ENCODE data around the gene REXO4. TPM values are rescaled to one million over a fixed set of nuclear protein-coding genes. Genes with fewer than 3 reads are reported as not detected.

Gene REXO4
- total and polyA plus RNA-seq, 2 of the 13 experiments (the other 11 are each of a cell fraction or from before 2014, with no cell fraction given): 18.5 to 30.4 TPM

DNA sequence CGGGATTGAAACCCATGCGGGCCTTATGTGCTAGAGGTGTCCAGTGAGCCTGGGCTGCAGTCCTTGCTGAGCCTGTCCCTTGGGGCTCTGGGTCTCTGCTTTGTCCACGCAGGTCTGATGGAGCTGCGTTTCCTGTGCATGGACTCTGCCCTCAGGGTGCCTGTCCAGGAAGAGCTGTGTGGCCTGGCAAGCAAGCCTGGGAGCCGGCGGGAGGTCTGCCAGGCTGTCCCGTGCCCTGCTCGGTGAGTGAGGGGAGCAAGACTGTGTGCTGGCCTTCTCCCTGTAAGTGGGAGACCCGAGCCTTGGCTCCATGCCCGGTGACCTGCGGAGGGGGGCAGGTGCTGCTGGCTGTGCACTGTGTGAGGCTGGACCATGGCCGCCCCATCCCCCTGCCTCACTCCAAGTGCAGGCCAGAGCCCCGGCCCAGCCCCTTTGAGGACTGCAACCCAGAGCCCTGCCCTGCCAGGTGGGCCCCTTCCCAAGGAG is 30.7 kb upstream of the REXO4 start (continued):
- TF ChIP-seq, protein P1, sequence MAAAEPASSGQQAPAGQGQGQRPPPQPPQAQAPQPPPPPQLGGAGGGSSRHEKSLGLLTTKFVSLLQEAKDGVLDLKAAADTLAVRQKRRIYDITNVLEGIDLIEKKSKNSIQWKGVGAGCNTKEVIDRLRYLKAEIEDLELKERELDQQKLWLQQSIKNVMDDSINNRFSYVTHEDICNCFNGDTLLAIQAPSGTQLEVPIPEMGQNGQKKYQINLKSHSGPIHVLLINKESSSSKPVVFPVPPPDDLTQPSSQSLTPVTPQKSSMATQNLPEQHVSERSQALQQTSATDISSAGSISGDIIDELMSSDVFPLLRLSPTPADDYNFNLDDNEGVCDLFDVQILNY (CRISPR knock-in tag; conservative IDR thresholded peaks at IDR 0.05): no peak
- TF ChIP-seq, protein P2, sequence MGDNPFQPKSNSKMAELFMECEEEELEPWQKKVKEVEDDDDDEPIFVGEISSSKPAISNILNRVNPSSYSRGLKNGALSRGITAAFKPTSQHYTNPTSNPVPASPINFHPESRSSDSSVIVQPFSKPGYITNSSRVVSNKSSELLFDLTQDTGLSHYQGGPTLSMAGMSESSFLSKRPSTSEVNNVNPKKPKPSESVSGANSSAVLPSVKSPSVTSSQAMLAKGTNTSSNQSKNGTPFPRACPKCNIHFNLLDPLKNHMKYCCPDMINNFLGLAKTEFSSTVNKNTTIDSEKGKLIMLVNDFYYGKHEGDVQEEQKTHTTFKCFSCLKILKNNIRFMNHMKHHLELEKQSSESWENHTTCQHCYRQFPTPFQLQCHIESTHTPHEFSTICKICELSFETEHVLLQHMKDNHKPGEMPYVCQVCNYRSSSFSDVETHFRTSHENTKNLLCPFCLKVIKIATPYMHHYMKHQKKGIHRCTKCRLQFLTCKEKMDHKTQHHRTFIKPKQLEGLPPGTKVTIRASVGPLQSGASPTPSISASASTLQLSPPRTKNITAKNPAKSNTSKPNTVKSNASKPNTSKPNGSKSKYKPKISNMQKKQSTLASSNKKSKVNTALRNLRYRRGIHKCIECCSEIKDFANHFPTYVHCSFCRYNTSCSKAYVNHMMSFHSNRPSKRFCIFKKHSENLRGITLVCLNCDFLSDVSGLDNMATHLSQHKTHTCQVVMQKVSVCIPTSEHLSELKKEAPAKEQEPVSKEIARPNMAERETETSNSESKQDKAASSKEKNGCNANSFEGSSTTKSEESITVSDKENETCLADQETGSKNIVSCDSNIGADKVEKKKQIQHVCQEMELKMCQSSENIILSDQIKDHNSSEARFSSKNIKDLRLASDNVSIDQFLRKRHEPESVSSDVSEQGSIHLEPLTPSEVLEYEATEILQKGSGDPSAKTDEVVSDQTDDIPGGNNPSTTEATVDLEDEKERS (CRISPR knock-in tag; IDR thresholded peaks at IDR 0.05): no peak
- TF ChIP-seq ZBTB1 (CRISPR knock-in tag; IDR thresholded peaks at IDR 0.05; ENCODE audit: borderline replicate concordance): no peak
- TF ChIP-seq JARID2 (CRISPR knock-in tag; IDR thresholded peaks at IDR 0.05; ENCODE audit: insufficient replicate concordance): no peak
- no peak for TF ChIP-seq ISX (CRISPR knock-in tag; conservative IDR thresholded peaks at IDR 0.05)
- no peak for TF ChIP-seq ZFP36L2 (CRISPR knock-in tag; IDR thresholded peaks at IDR 0.05)
- TF ChIP-seq ZNF232 (CRISPR knock-in tag; IDR thresholded peaks at IDR 0.05; ENCODE audit: borderline replicate concordance): no peak
- TF ChIP-seq ZNF619 (CRISPR knock-in tag; IDR thresholded peaks at IDR 0.05): no peak
- TF ChIP-seq POLR2AphosphoS5 (IDR thresholded peaks at IDR 0.05; ENCODE audit: low read depth, low read length): no peak
- TF ChIP-seq, protein P3, sequence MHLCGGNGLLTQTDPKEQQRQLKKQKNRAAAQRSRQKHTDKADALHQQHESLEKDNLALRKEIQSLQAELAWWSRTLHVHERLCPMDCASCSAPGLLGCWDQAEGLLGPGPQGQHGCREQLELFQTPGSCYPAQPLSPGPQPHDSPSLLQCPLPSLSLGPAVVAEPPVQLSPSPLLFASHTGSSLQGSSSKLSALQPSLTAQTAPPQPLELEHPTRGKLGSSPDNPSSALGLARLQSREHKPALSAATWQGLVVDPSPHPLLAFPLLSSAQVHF (CRISPR knock-in tag; IDR thresholded peaks at IDR 0.05): no peak
- TF ChIP-seq NFATC3 (CRISPR knock-in tag; IDR thresholded peaks at IDR 0.05): no peak
- TF ChIP-seq PAX8 (CRISPR knock-in tag; IDR thresholded peaks at IDR 0.05; ENCODE audit: borderline replicate concordance): no peak
- TF ChIP-seq RFXAP (CRISPR knock-in tag; IDR thresholded peaks at IDR 0.05; ENCODE audit: borderline replicate concordance): peak; percentile 56; the same call in 1 of the 2 replicates
- TF ChIP-seq ZNF747 (CRISPR knock-in tag; IDR thresholded peaks at IDR 0.05; ENCODE audit: borderline replicate concordance): no peak
- TF ChIP-seq KAT2B (IDR thresholded peaks at IDR 0.05; ENCODE audit: borderline replicate concordance, low read depth, low read length): no peak
- 0 out of 2 replicates have a peak, but pooled peaks have one; percentile 39 for TF ChIP-seq MEF2D (CRISPR knock-in tag; IDR thresholded peaks at IDR 0.05)
- TF ChIP-seq, protein P4, sequence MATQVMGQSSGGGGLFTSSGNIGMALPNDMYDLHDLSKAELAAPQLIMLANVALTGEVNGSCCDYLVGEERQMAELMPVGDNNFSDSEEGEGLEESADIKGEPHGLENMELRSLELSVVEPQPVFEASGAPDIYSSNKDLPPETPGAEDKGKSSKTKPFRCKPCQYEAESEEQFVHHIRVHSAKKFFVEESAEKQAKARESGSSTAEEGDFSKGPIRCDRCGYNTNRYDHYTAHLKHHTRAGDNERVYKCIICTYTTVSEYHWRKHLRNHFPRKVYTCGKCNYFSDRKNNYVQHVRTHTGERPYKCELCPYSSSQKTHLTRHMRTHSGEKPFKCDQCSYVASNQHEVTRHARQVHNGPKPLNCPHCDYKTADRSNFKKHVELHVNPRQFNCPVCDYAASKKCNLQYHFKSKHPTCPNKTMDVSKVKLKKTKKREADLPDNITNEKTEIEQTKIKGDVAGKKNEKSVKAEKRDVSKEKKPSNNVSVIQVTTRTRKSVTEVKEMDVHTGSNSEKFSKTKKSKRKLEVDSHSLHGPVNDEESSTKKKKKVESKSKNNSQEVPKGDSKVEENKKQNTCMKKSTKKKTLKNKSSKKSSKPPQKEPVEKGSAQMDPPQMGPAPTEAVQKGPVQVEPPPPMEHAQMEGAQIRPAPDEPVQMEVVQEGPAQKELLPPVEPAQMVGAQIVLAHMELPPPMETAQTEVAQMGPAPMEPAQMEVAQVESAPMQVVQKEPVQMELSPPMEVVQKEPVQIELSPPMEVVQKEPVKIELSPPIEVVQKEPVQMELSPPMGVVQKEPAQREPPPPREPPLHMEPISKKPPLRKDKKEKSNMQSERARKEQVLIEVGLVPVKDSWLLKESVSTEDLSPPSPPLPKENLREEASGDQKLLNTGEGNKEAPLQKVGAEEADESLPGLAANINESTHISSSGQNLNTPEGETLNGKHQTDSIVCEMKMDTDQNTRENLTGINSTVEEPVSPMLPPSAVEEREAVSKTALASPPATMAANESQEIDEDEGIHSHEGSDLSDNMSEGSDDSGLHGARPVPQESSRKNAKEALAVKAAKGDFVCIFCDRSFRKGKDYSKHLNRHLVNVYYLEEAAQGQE (IDR thresholded peaks at IDR 0.05; ENCODE audit: borderline replicate concordance in 1 of 2, low read depth in 1 of 2, low read length in 2 of 2): no peak
- TF ChIP-seq ZNF772 (CRISPR knock-in tag; IDR thresholded peaks at IDR 0.05): peak; percentile 30; the same call in 1 of the 2 replicates
- TF ChIP-seq, protein P5, sequence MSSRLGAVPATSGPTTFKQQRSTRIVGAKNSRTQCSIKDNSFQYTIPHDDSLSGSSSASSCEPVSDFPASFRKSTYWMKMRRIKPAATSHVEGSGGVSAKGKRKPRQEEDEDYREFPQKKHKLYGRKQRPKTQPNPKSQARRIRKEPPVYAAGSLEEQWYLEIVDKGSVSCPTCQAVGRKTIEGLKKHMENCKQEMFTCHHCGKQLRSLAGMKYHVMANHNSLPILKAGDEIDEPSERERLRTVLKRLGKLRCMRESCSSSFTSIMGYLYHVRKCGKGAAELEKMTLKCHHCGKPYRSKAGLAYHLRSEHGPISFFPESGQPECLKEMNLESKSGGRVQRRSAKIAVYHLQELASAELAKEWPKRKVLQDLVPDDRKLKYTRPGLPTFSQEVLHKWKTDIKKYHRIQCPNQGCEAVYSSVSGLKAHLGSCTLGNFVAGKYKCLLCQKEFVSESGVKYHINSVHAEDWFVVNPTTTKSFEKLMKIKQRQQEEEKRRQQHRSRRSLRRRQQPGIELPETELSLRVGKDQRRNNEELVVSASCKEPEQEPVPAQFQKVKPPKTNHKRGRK (CRISPR knock-in tag; IDR thresholded peaks at IDR 0.05): no peak
- 0 out of 2 replicates have a peak, but pooled peaks have one; percentile 15 for TF ChIP-seq PHF21A (CRISPR knock-in tag; IDR thresholded peaks at IDR 0.05)
- TF ChIP-seq EHMT2 (IDR thresholded peaks at IDR 0.05; ENCODE audit: borderline replicate concordance, low read depth, low read length): no peak
